GM19043 (cell line): ENCODE data around the gene SLC15A3.
A peak's percentile ranks its signal among the peaks of the same experiment; 100 is the strongest.

Source experiments
- ATAC-seq: cut with Tn5 transposase; IDR thresholded peaks from one replicate; pipeline ENCODE4 v1.9.1; 2021; ENCODE audit warnings: low read depth; ENCODE audit not compliant: unreplicated experiment

SLC15A3 gene

DNA sequence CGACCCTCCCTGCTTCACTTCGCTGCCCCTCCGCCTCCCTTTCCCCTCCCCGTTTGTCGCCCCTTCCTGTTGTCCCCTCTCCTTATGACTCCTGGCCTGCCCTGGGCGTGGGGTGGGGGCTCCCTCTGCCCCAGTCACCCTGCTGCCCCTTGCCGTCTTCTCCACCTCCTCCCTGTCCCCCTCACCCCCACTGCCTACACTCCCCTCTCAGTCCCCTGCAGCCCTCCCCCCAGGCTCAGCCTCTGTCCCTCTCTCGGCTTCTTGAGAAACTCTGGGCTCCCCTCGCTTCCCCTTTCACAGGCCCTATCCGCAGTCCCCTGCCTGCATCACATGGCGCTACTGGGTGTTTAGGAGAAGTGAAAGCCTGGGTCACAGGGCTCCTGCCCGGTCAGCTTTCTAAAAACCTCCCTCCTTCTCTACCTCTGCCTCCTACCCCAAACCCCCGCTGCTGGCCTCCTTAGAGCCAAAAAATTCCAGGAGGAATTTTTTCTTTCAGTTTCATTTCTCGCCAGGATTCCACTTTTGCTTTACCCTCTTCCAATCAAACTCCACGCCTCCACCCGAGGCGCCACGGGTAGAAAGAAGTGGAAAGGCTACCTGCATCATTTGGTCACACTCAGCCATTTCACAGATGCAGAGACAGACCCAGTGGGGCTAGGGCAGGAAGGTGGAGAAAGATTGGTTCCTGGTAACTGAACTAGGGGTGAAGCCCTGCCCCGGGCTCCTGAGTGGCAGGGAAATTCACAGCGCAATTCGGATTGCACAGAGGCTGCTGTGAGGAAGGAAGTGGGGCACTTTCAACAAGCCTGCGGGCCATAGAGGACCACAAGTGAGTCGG, at the start of gene SLC15A3:
Gene SLC15A3 (minus strand): TSS at position 273 of the 838 bp plus-strand sequence. CDS start 625 bp downstream, outside the sequence.
- peak; percentile 79 for ATAC-seq

DNA sequence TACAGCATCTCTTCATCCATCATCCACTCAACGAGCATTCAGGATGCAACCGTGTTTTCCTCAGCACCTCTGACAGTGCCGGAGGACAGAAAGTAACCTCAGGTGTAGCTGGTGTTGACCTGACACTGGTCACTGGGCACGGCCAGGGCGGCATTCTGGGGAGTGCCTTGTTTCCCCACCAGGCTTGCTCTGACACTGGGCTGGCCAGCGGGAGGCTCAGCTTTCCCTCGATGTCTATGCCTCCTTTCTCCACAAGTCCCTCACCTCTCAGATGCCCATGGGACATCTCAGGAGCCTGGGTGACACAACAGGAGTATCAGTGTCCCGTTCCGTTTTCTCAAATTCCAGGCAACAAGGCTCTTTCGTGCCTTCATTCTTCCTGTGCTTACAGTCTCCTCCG, 48.5 kb upstream of the SLC15A3 start:
- ATAC-seq: no peak

DNA sequence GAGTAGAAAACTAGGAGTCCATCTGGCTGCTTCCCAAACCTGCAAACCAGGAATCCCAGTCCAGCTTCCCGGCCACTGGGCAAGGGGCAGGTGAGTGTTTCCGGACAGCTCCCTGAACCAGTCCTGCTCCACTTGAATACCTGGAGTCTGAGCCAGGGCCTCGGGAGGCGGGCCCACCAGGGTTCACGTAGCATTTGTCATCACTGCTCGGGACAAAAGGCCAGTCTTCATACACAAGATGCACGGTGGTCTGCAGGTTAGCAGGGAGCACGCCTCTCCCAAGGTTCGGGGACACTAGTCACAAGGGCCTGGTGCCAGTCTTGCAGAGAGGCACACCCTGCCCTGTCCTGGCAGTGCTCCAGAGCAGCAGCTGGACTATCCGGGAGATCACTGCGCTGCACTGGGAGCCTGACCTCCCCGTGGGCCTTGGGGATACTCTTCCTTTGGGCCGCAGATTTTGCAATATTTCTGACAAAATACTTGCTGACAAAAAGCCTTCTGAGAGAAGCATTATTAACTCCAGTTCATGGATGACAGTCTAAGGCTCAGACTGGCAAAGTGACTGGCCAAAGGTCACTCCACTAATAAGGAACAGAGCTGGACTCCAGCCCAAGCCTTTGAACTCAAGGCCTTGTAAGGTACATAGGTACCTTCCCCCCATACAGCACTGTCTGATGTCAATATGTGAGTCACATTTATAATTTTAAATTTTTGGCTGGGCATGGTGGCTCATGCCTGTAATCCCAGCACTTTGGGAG, 44.6 kb upstream of the SLC15A3 start:
- ATAC-seq: no peak

DNA sequence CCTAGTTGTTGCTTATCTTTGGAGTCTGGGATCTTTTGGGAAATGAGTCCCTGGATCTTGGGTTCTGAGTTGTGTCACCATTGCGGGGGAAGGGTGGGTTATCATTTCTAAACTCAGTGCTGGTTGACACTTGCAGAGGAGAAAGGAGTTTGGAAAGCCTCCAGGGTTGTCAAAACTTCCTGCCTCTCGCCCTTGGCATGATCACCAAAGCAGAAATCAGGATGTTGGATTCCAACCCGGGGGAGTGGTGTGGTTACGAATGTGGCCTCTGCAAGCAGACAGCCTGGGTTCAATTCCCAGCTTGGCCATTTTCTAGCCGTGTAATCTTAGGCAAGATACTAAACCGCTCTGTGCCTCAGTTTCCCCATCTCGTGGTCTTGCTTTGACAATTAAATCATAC, 43.8 kb upstream of the SLC15A3 start:
- no peak for ATAC-seq

DNA sequence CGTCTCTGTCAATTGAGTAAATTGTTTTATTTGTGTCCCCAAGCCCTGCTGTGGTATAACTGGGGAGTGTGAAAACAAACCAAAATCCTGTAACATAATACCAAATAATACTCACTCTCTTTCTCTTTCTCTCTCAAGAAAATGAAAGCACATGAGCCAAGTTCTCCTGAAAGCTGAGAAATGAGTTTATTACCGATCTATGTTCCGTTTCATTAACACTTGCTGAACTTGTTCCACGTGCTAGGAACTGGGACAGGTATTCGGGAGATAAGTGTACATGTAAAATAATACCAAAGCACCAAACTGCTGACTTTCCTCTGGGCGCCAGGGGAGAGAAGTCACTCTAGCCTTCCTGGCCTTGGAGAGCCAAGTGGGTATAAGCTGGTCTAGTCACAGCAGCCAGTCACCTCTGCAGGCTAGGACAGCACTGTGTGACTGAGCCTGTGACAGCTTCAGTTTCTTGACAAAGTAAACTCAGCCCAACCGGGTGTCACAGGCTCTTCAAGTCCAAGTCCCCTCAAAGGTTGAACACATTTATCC, 42.6 kb upstream of the SLC15A3 start:
- ATAC-seq: no peak

DNA sequence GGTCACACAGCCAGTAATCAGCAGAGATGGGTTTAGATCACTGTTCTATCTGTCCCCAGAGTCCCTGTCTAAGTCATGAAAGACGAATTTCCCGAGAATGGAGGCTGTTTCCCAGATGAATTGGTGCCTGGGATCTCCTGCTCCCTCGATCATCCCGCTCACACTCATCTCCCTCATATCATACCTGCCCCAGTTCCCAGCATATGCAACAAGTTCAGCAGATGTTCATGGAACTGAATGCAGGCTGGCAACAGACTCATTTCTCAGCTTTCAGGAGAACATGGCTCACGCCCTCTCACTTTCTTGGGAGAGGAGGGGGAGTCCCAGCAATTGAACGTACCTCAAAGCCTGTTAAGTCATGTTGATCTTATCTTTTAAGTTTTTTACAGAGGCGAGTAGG, 41.6 kb upstream of the SLC15A3 start:
- ATAC-seq: no peak

DNA sequence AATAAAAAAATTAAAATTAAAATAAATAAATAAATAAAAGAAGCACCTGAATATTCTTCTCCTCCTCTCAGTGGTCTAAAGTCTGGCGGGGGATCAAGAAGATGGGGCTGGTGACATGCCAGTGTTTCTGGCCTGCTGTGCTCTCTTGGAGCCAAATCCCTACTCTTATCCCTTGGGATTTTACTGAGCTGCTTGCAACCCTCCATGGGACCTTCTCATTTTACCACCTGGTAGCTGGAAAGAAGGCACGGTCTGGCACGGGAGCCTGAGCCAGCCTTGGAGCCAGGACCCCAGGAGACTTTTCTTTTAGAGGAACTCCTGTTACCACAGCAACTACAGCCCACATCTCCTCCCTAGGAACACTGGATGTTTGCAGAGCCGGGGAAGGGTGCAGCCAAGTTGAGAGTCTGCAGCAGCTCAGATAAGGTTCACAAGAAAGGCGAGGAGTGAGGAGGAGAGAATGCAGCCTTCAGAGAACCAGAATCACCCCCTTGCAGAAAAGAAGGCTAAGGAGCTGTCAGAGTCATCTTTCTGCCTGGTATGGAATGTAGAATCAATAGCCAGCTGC, 41.0 kb upstream of the SLC15A3 start:
- ATAC-seq: no peak

DNA sequence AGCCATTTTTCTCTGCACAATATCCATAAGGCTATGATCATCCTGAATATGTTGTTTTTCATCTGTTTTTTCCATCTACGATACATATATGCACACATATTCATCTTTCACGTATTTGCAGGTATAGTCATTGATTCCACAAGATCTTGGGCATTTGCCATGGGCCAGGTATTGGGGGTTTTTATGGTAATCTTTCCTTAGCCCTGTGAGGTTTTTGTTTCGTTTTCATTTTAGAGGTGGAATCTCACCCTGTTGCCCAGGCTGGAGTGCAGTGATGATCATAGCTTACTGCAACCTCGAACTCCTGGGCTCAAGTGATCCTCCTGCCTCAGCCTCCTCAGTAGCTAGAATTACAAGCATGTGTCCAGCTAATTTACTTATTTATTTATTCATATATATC, 39.5 kb upstream of the SLC15A3 start:
- no peak for ATAC-seq

DNA sequence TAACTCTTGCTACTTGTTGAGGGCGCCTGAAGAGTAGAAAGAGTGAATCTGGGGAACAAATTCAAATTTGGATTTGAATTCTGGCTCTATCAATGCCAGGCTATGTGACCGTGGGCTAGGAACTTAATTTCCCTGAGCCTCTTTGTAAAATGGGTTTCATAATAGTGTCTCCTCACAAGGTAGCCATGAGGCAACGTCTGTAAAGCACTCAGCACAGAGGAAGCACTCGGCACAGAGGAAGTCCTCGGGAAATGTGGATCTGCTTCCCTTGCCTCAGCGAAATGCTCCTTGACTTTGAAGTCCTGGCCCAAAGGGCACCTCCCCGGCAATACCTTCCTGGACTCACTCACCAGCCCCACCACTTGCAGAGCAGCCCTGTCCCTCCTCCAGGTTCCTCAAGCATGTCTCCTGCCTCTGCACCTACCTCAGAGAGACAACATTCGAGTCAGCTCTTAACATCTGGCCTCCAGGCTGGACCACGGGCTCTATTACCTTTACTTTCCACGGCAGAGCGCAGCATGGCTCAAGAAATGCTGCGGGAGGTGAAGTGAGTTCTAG, 37.2 kb upstream of the SLC15A3 start:
- ATAC-seq: no peak

DNA sequence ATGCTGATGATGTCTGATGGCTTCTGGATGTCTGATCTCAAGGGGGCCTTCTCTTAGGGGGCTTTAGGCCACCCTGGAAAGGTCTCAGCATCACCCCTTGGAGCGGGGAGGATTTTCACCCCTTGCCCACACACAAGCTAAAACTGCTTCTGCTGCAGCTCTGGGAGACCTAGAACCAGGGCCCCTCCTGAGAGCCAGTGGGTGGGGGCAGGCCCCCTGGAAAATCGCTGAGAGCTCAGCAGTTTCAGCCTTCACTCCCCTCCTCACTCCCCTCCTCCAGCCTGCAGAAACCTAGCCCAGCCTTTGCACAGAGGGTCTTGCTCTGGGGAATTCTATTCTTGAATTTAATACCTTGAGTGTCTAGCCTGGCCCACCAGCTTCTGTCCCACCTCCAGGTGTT, 36.7 kb upstream of the SLC15A3 start:
- no peak for ATAC-seq

DNA sequence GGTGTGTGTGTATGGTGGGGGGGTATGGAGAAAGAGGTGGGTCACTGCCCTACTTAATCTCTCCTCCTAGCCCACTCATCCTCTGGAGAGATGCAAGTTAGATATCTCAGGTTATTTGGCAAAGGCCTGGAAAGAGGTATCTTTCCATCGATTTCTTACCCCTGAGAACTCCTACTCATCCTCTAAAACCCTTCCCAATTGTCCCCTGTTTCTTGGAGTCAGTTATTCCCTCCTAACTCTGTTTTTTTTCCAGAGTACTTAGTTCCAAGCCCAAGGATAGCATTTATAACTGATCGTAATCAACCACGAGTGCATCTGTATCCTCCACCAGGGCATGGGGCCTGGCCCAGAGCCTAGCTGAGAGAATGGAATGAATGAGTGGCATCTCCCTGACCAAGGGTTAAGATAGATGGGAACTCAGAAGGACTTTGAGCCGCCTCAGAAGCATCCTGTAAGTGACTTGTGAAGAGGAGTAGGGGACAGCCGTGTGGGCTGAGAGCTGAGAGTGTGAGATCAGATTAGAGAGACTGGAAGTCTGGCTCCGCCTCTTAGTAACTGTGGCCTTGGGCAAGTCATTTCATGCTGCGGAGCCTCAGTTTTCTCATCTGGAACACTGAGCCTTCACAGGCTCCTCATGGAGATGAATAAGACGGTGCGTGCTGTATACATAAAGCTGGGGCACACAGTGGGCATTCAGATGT, 35.8 kb upstream of the SLC15A3 start:
- no peak for ATAC-seq

DNA sequence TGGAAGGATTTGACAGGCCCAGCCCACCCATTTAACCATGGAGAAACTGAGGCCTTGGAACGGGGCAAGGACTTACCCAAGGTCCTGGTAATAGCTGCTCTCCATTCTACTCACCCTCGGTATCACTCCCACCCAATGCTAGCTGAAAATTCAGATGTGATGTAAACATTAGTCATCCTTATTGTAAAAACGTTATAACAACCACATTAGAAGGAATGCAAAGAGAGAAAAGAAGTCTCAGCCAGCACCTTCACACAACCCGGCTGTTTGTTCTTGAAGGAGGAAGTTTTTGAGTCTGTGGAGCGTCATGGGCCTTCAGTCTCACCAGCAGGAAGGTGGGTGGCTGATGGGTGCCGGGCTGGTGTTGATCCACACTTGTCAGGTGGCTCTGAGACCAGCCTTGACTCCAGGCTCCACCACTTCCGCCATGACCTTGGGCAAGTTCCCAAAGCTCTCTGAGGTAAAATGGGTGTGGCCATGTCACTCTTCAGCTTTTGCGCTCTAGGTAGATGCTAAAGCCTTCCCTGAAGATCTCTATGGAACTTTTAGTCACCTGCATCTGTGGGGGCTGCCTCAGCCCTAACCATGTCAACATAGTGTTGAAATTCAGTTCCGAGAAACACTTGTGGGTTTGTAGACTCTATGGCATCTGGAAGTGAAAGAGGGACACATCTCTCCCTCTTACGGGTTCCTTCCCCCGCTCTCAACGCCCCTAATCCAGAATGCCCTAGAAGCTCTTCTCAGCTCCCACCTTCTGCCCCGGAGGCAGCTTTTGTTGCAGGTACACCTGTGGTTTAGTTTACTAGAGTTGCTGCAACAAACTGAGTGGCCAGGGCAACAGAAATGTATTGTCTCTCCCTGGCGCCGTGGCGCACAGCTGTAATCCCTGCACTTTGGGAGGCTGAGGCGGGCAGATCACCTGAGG, 34.3 kb upstream of the SLC15A3 start:
- ATAC-seq: no peak

DNA sequence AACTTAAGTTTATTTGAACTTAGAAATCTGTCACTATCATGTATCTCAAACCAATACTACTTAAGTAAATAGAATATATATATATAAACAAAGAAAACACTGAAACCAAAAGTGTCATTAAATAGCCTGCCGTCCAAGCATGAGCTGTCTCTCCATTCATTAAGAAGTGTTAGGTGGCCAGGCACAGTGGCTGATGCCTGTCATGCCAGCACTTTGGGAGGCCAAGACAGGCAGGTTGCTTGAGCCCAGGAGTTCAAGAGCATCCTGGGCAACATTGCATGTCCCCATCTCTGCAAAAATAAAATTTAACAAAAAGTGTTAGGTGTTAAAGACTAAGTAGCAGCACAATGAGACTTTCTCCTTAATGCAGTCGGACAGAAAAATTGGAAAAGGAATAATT, 33.5 kb upstream of the SLC15A3 start:
- ATAC-seq: no peak

DNA sequence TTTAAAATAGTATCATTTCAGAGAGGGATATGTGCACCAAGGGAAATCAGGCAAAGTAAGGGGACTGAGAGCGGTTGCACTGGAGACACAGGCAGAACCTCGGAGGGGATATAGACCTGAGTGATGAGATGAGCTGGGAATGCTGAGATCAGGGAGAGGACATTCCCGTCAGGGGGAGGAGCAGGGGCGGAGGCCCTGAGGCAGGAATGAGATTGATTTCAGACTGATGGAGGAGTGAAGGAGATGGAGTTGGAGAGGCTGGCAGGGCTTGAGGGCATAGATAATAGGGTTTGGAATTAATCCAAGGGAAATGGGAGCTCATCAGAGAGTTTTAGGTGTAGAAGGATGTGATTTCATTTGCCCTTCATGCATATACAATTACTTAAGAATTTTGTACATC, 32.7 kb upstream of the SLC15A3 start:
- no peak for ATAC-seq

DNA sequence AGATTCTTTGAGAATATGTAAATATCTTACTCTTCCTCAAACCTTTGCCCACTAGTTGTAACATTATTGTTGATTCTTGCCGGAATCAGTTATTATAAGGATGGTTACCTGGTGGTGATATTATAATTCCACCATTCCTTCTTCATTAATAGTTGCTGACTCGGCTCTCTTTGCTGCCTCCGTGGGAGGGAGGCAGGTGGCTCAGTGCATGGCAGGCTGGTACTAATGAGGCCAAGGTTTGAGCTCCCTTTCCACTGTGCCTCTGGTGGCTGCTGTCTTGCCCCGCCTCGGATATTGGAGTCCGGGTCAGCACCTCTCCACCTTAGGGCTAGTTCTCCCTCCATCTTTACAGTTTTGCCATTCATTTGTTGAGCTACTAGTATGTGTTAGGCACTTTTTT, 32.2 kb upstream of the SLC15A3 start:
- ATAC-seq: no peak

DNA sequence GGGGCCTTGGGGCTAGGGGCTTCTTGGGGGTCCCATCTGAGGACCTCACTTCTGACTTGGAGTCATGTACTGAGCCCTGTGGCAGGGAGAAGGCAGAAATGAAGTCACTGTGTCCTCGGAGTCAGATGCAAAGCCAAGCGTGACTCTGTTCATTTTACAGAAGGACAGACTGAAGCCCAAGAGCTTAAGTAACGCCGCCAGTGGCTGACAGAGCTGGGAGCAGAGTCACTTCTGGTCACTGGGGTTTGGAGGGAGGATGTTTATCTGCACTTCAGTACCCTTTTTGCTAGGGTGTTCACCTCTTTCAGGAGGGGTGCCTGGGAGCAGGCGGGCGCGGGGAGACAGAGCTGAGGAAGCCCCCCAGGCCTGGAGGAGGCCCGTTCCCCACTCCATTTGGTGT, 30.2 kb upstream of the SLC15A3 start:
- ATAC-seq: no peak

DNA sequence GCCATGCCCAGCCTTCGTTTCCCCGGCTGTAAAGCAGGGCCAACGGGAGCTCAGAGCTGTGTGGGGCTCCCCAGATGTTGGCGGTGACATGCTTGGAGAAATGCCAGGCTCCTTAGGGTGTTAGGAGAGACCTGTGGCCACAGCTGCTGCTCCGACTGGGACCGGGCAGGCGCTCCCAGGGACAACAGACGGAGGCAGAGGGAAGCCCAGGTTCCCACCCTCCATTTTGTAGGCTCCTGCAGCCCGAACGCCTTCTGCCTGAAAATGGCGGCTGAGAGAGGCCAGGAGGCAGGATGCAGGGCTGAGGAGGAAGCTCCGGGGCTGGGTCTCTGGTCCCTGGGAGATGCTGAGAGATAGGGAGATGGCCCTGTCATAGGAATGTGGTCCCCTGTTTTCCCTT, 29.5 kb upstream of the SLC15A3 start:
- ATAC-seq: no peak

DNA sequence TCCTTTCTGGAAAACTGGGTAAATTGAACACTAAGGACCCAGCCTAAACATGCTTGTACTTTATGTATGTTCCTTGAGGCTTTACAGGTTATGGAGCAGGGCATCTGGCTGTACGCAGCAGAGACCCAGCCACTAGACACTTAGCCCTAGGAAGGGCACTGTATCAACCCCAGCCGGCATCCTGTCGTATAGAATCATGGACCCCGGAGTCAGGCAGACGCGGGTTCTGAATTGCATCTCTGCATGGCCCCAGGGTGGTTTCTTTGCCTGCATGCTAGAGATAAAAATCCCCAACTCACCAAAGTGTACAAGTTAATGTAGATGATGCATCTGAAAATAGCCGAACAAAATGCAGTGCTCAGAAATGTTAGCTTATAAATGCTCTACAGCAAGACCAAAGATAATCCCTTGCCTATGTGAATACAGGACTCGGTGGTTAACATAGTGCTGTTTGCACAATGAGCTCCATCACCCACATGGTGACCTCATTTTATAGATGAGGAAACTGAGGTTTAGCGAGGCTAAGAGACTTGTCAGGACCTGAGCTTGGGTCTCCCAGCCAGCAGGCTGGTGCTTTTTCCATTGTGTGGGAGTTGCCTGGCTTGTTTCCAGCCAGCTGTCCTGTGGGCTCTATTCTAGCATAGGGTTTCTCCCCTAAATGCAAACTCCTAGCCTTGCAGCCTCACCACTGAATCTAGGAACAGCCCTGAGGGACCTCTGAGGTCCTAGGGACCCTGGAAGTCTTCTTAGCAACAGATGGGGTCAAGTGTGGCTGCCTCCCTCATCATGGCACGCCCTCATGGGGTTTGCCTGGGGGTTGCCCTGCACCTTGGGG, 26.8 kb upstream of the SLC15A3 start:
- no peak for ATAC-seq

DNA sequence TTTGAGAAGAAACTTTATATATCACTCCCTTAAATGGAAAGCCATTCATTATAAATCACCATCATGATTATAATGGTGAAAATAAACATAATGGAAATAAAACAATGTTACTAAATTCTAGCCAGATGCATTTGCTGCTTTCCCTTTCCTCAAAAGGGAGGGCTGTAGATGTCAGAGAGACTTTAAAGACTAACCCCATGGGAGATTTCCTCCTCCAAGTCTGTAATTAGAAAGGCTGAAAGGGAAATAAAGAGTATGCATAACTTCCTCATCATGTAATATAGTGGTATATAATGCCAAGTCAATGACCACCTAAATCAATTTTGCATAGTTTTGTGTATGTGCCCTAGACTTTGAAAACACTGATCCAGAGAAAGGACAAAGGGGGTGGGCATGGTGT, 25.9 kb upstream of the SLC15A3 start:
- no peak for ATAC-seq
